IMR-90 (cell line): ENCODE measurements around the gene PDE11A. TPM values are rescaled to one million over a fixed set of nuclear protein-coding genes. Genes with fewer than 3 reads are reported as not detected.

Source experiments
- ATAC-seq: fragments of 200-7000 bp; cut with Tn5 transposase; 2 replicates; pipeline ENCODE4 v1.9.1; 2020; ENCODE audit warnings: low read depth, mild to moderate bottlenecking, moderate library complexity
- BruUV-seq: library from RNA; stranded (reverse); fragments of 400-500 nt; replicated peaks from 2 replicates; lab custom pipeline; 2021; lab: Mats Ljungman, UMichigan
- CTCF ChIA-PET: fragments of 300-600 bp; formaldehyde crosslinking; extraction: SDS; loops from one replicate; lab custom pipeline; 2021; ENCODE audit warnings: antibody characterized with exemption; lab: Yijun Ruan, JAX
- POLR2A ChIA-PET: fragments of 300-600 bp; sonication (Branson Sonifier 250); formaldehyde crosslinking; loops from one replicate; lab custom pipeline; 2022; ENCODE audit warnings: antibody characterized with exemption; ENCODE audit not compliant: unreplicated experiment; lab: Charles Lee
- DNase-seq: peaks from one replicate; pipeline ENCODE4 v3.0.0; 2013
- H2AFZ ChIP-seq: replicated peaks from 2 replicates; pipeline ENCODE3; 2013; ENCODE audit warnings: low read length, mild to moderate bottlenecking; ENCODE audit not compliant: poor library complexity
- H2AK5ac ChIP-seq: 2 replicates; pipeline ENCODE4 v1.6.1; 2013; ENCODE audit warnings: low read depth, low read length, inconsistent platforms
- H2AK9ac ChIP-seq: replicated peaks from 2 replicates; pipeline ENCODE3; 2013; ENCODE audit warnings: mild to moderate bottlenecking, low read depth, low read length, moderate library complexity; ENCODE audit not compliant: poor library complexity
- H2BK120ac ChIP-seq: 2 replicates; pipeline ENCODE4 v1.6.1; 2013; ENCODE audit warnings: low read depth, low read length, inconsistent platforms
- H2BK15ac ChIP-seq: 3 replicates; pipeline ENCODE4 v1.6.1; 2013; ENCODE audit warnings: low read depth, low read length, inconsistent platforms
- H2BK20ac ChIP-seq: 2 replicates; pipeline ENCODE4 v1.6.1; 2013; ENCODE audit warnings: low read depth, mild to moderate bottlenecking, inconsistent platforms, low read length, moderate library complexity
- H2BK5ac ChIP-seq: 2 replicates; pipeline ENCODE4 v1.6.1; 2013; ENCODE audit warnings: mild to moderate bottlenecking, low read depth, low read length, inconsistent platforms; ENCODE audit not compliant: poor library complexity, severe bottlenecking
- H3K14ac ChIP-seq: replicated peaks from 2 replicates; pipeline ENCODE4 v1.6.1; 2013; ENCODE audit warnings: low read depth, low read length, inconsistent platforms
- H3K18ac ChIP-seq: 2 replicates; pipeline ENCODE4 v1.6.1; 2013; ENCODE audit warnings: low read depth, low read length, control low read depth
- H3K23ac ChIP-seq: 2 replicates; pipeline ENCODE4 v1.6.1; 2013; ENCODE audit warnings: low read depth, low read length, inconsistent platforms
- H3K27ac ChIP-seq: 2 replicates; pipeline ENCODE4 v1.5.1; 2013; ENCODE audit warnings: mild to moderate bottlenecking, control low read depth, low read length; ENCODE audit not compliant: insufficient read depth
- H3K27me3 ChIP-seq: 2 replicates; pipeline ENCODE4 v1.6.1; 2013; ENCODE audit warnings: low read length; ENCODE audit not compliant: control insufficient read depth, insufficient read depth
- H3K36me3 ChIP-seq: 2 replicates; pipeline ENCODE4 v1.6.1; 2013; ENCODE audit warnings: low read length, mixed read lengths; ENCODE audit not compliant: control insufficient read depth, insufficient read depth
- H3K4ac ChIP-seq: 2 replicates; pipeline ENCODE4 v1.6.1; 2013; ENCODE audit warnings: low read depth, low read length, inconsistent platforms
- H3K4me1 ChIP-seq: 2 replicates; pipeline ENCODE4 v1.6.1; 2013; ENCODE audit warnings: low read length, mixed read lengths; ENCODE audit not compliant: control insufficient read depth, insufficient read depth
- H3K4me2 ChIP-seq: 2 replicates; pipeline ENCODE4 v1.6.1; 2013; ENCODE audit warnings: low read depth, mild to moderate bottlenecking, control low read depth, low read length, moderate library complexity
- H3K4me3 ChIP-seq: 2 replicates; pipeline ENCODE4 v1.5.1; 2013; ENCODE audit warnings: low read depth, mild to moderate bottlenecking, control low read depth, low read length, moderate library complexity; ENCODE audit not compliant: insufficient read depth
- H3K56ac ChIP-seq: 2 replicates; pipeline ENCODE4 v1.6.1; 2013; ENCODE audit warnings: low read length, inconsistent platforms; ENCODE audit not compliant: insufficient read depth; ENCODE audit errors: extremely low read depth
- H3K79me1 ChIP-seq, 2 experiments: 2 replicates each; pipeline ENCODE4 v1.6.1; 2013; ENCODE audit warnings: low read length in 2 of 2, inconsistent platforms in 1 of 2, low read depth in 1 of 2
- H3K9ac ChIP-seq: 2 replicates; pipeline ENCODE4 v1.6.1; 2013; ENCODE audit warnings: low read depth, low read length, control low read depth
- H3K9me1 ChIP-seq: 2 replicates; pipeline ENCODE4 v1.6.1; 2013; ENCODE audit warnings: low read length, inconsistent platforms; ENCODE audit not compliant: insufficient read depth
- H3K9me3 ChIP-seq: 2 replicates; pipeline ENCODE4 v1.6.1; 2013; ENCODE audit warnings: low read length; ENCODE audit not compliant: control insufficient read depth, insufficient read depth
- H4K20me1 ChIP-seq: 2 replicates; pipeline ENCODE4 v1.6.1; 2013; ENCODE audit warnings: low read length, inconsistent platforms; ENCODE audit not compliant: insufficient read depth
- H4K5ac ChIP-seq: 2 replicates; pipeline ENCODE4 v1.6.1; 2013; ENCODE audit warnings: mild to moderate bottlenecking, low read depth, low read length, control low read depth
- H4K8ac ChIP-seq, 2 experiments: 2 replicates each; pipeline ENCODE4 v1.6.1; 2013; ENCODE audit warnings: low read depth in 2 of 2, low read length in 2 of 2, control low read depth in 1 of 2, inconsistent platforms in 1 of 2
- H4K91ac ChIP-seq: 2 replicates; pipeline ENCODE4 v1.6.1; 2013; ENCODE audit warnings: low read depth, low read length, inconsistent platforms; ENCODE audit not compliant: insufficient read depth
- CHD1 ChIP-seq: IDR thresholded peaks from 2 replicates; pipeline ENCODE4 v1.6.1; 2012; ENCODE audit warnings: low read depth, low read length, improper control_type of control experiment
- FOS ChIP-seq: fragments of 150-350 bp; IDR thresholded peaks from 2 replicates; pipeline ENCODE4 v1.6.1; 2016; ENCODE audit warnings: low read depth, low read length
- MAFK ChIP-seq: IDR thresholded peaks from 2 replicates; pipeline ENCODE4 v1.6.1; 2012; ENCODE audit warnings: low read depth, low read length, improper control_type of control experiment
- MAZ ChIP-seq: IDR thresholded peaks from 2 replicates; pipeline ENCODE4 v1.6.1; 2012; ENCODE audit warnings: low read depth, mild to moderate bottlenecking, low read length, improper control_type of control experiment, moderate library complexity, borderline replicate concordance
- NFE2L2 ChIP-seq: fragments of 150-350 bp; IDR thresholded peaks from 2 replicates; pipeline ENCODE4 v1.6.1; 2016; ENCODE audit warnings: low read depth, mild to moderate bottlenecking, low read length
- POLR2A ChIP-seq: IDR thresholded peaks from 2 replicates; pipeline ENCODE4 v1.6.1; 2012; ENCODE audit warnings: mild to moderate bottlenecking, low read depth, low read length
- RAD21 ChIP-seq: IDR thresholded peaks from 2 replicates; pipeline ENCODE4 v1.6.1; 2012; ENCODE audit warnings: low read length, improper control_type of control experiment
- RCOR1 ChIP-seq: IDR thresholded peaks from 2 replicates; pipeline ENCODE4 v1.6.1; 2012; ENCODE audit warnings: mild to moderate bottlenecking, low read length, improper control_type of control experiment; ENCODE audit not compliant: insufficient replicate concordance
- RFX5 ChIP-seq: IDR thresholded peaks from 2 replicates; pipeline ENCODE4 v1.8.0; 2012; ENCODE audit warnings: low read depth, mild to moderate bottlenecking, low read length, moderate library complexity
- SMC3 ChIP-seq: fragments of 150-350 bp; IDR thresholded peaks from 2 replicates; pipeline ENCODE4 v1.6.1; 2016; ENCODE audit warnings: low read depth, mild to moderate bottlenecking, antibody characterized with exemption, low read length, moderate library complexity
- WGBS, 2 experiments: methylation state at CpG; one replicate each; pipeline versions ENCODE4 v1.1.5 to v1.1.7; 2013; ENCODE audit warnings: missing lambda C conversion rate in 2 of 2; ENCODE audit not compliant: insufficient read length in 1 of 2; ENCODE audit errors: extremely low coverage in 2 of 2; 5-methylcytosine and 5-hydroxymethylcytosine counted together
- dilution Hi-C: fragments of 300-500 bp; cut with HindIII; formaldehyde crosslinking; loops from one replicate; pipeline ENCODE4 v1.14.3; 2018; ENCODE audit warnings: low sequenced_read_pairs; ENCODE audit not compliant: unreplicated experiment
- in situ Hi-C: fragments of 300-500 bp; cut with MboI; formaldehyde crosslinking; loops from 3 replicates; pipeline ENCODE4 v1.14.3; 2019; ENCODE audit warnings: low sequenced_read_pairs, inconsistent platforms, mixed read lengths
- intact Hi-C: fragments of 100-400 bp; cut with micrococcal nuclease; formaldehyde crosslinking; loops from 2 replicates; pipeline ENCODE4 v1.10.0; 2022
- polyA plus RNA-seq, 3 experiments: library from polyadenylated mRNA; depleted of rRNA; stranded (reverse); fragments of >200 nt; gene quantifications; 2 replicates each; pipeline ENCODE4 v1.2.3, GENCODE V29; 2012; ENCODE audit warnings: low replicate concordance in 1 of 3
- total RNA-seq: library from RNA; depleted of rRNA; stranded (reverse); fragments of >200 nt; gene quantifications from 2 replicates; pipeline ENCODE4 v1.2.3, GENCODE V29; 2012
- TF ChIP-seq, protein P1 (sequence below): fragments of 150-350 bp; IDR thresholded peaks from 2 replicates; pipeline ENCODE4 v1.6.1; 2017; ENCODE audit warnings: mild to moderate bottlenecking, antibody characterized with exemption, low read length, low read depth
- TF ChIP-seq, protein P2 (sequence below): fragments of 150-350 bp; IDR thresholded peaks from 2 replicates; pipeline ENCODE4 v1.6.1; 2016; ENCODE audit warnings: low read depth, mild to moderate bottlenecking, low read length, moderate library complexity, borderline replicate concordance
- TF ChIP-seq, protein P3 (sequence below): conservative IDR thresholded peaks from 2 replicates; pipeline ENCODE4 v1.5.1; 2012; ENCODE audit warnings: mild to moderate bottlenecking, low read depth, low read length, improper control_type of control experiment

Gene PDE11A
- total and polyA plus RNA-seq, 2 of the 4 experiments (the other 2 are of a cell fraction), result 0.21 to 0.72 TPM

DNA sequence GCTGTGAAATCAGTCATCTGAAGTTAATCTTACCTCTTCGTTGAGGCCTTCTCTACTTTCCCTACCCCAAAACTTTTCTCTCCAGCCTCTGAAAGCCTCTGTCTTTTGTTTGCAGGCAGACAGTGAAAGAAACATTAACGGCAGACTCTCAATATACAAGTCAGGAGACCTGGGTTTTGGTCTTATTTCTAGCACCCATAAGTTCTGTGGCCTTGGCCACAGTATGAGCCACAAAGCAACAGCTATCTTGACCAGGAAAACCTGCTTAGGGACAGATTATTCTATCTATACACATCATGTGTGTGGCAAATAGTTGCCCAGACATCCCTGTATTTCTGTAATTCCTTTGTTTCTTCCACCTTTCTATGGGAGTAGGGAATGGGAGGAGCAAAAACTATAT is 361.7 kb downstream of the PDE11A start (continued):
- TF ChIP-seq, protein P1, sequence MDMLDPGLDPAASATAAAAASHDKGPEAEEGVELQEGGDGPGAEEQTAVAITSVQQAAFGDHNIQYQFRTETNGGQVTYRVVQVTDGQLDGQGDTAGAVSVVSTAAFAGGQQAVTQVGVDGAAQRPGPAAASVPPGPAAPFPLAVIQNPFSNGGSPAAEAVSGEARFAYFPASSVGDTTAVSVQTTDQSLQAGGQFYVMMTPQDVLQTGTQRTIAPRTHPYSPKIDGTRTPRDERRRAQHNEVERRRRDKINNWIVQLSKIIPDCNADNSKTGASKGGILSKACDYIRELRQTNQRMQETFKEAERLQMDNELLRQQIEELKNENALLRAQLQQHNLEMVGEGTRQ, result no peak
- no peak for TF ChIP-seq SMC3

DNA sequence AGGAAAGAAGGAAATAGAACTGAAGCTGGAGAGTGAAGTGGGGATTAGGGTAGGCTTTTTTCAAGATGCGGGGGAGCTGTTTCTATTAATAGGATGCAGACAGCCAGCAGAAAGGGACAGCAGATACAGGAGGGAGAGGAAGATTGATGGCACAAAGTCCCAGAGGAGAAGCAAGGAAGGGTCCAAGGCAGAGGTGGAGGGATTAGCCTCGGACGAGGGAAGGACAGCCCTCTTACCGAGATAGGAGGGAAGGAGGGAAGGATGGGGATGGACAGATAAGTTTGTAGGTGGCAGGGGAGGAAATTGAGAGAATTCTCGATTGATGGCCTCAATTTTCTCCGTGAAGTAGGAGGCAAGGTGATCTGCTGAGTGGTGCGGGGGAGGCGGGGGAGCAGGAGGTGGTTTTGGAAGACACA is 362.6 kb downstream of the PDE11A start:
- intact Hi-C loops, result no loop called here
- dilution Hi-C loops, result no loop called here
- H3K27ac ChIP-seq, result no peak overlapping the region
- CTCF ChIA-PET, result no interaction called here
- no peak overlapping the region for H3K23ac ChIP-seq
- H3K56ac ChIP-seq, result no peak overlapping the region
- 40% methylated on average over 4 of the region's 8 CpGs; no CpG with 5 or more reads in 1 of the 2 experiments for WGBS, 2 experiments
- no peak overlapping the region for H2AK9ac ChIP-seq
- H3K4me3 ChIP-seq, result no peak overlapping the region
- H3K4me1 ChIP-seq, result no peaks in the 10 kb centered on the region
- H3K4me2 ChIP-seq, result no peak overlapping the region
- H3K9me3 ChIP-seq, result no peaks in the 10 kb centered on the region
- ATAC-seq (no peak), DNase-seq (no peak)
- no peak overlapping the region for H4K91ac ChIP-seq
- no peak overlapping the region for H3K14ac ChIP-seq
- H2AK5ac ChIP-seq, result no peak overlapping the region
- H2BK20ac ChIP-seq, result no peak overlapping the region
- H3K27me3 ChIP-seq, result no peaks in the 10 kb centered on the region; the same call in 1 of the 2 replicates
- no peaks in the 10 kb centered on the region for H3K36me3 ChIP-seq
- no peak overlapping the region for H3K9ac ChIP-seq
- no peaks in the 10 kb centered on the region for H3K9me1 ChIP-seq
- no peak overlapping the region for H2AFZ ChIP-seq
- H3K4ac ChIP-seq, result no peak overlapping the region
- H3K79me1 ChIP-seq, result no peaks in the 10 kb centered on the region
- H2BK120ac ChIP-seq, result no peak overlapping the region
- BruUV-seq, result no TSS peak
- POLR2A ChIA-PET, result no interaction called here
- no peak overlapping the region for H3K18ac ChIP-seq
- in situ Hi-C loops, result no loop called here
- no peak overlapping the region for H2BK5ac ChIP-seq
- no peak overlapping the region for H4K5ac ChIP-seq
- no peak overlapping the region for H2BK15ac ChIP-seq
- no peaks in the 10 kb centered on the region for H4K20me1 ChIP-seq
- H4K8ac ChIP-seq, result no peak overlapping the region
- no peak for TF ChIP-seq RAD21
- no peak for TF ChIP-seq MAFK
- TF ChIP-seq, protein P1, result no peak
- no peak for TF ChIP-seq FOS
- TF ChIP-seq MAZ, result no peak
- no peak for TF ChIP-seq RCOR1
- TF ChIP-seq, protein P2, sequence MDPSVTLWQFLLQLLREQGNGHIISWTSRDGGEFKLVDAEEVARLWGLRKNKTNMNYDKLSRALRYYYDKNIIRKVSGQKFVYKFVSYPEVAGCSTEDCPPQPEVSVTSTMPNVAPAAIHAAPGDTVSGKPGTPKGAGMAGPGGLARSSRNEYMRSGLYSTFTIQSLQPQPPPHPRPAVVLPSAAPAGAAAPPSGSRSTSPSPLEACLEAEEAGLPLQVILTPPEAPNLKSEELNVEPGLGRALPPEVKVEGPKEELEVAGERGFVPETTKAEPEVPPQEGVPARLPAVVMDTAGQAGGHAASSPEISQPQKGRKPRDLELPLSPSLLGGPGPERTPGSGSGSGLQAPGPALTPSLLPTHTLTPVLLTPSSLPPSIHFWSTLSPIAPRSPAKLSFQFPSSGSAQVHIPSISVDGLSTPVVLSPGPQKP, result no peak
- no peak for TF ChIP-seq POLR2A
- no peak for TF ChIP-seq CHD1
- no peak for TF ChIP-seq NFE2L2
- TF ChIP-seq SMC3, result no peak
- TF ChIP-seq RFX5, result no peak
- TF ChIP-seq, protein P3, sequence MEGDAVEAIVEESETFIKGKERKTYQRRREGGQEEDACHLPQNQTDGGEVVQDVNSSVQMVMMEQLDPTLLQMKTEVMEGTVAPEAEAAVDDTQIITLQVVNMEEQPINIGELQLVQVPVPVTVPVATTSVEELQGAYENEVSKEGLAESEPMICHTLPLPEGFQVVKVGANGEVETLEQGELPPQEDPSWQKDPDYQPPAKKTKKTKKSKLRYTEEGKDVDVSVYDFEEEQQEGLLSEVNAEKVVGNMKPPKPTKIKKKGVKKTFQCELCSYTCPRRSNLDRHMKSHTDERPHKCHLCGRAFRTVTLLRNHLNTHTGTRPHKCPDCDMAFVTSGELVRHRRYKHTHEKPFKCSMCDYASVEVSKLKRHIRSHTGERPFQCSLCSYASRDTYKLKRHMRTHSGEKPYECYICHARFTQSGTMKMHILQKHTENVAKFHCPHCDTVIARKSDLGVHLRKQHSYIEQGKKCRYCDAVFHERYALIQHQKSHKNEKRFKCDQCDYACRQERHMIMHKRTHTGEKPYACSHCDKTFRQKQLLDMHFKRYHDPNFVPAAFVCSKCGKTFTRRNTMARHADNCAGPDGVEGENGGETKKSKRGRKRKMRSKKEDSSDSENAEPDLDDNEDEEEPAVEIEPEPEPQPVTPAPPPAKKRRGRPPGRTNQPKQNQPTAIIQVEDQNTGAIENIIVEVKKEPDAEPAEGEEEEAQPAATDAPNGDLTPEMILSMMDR, result no peak
